B cell (primary cell): ENCODE measurements around the gene SLC7A5. TPM values are rescaled to one million over a fixed set of nuclear protein-coding genes. Genes with fewer than 3 reads are reported as not detected.

Source experiments
- ATAC-seq: fragments of 200-7000 bp; cut with Tn5 transposase; one replicate; pipeline ENCODE4 v1.10.0; 2021; ENCODE audit warnings: low read depth, mild to moderate bottlenecking, moderate number of reproducible peaks, moderate library complexity
- CTCF ChIA-PET: fragments of 350-600 bp; sonication (Branson Sonifier 250); formaldehyde crosslinking; loops from one replicate; lab custom pipeline; 2021; ENCODE audit warnings: antibody characterized with exemption, inconsistent platforms; lab: Charles Lee
- POLR2A ChIA-PET: fragments of 350-600 bp; sonication (Branson Sonifier 250); formaldehyde crosslinking; loops from one replicate; lab custom pipeline; 2021; ENCODE audit warnings: antibody characterized with exemption; lab: Charles Lee
- DNase-seq: peaks from one replicate; pipeline ENCODE4 v3.0.0; 2013
- H2AFZ ChIP-seq: 2 replicates; pipeline ENCODE4 v1.6.1; 2012; ENCODE audit warnings: mild to moderate bottlenecking, low read depth, low read length; ENCODE audit not compliant: insufficient read depth, poor library complexity, severe bottlenecking
- H3K27ac ChIP-seq, 2 donors: 1 replicate in 1 of 2; 2 replicates in 1 of 2; pipeline ENCODE4 v1.5.1; 2012 to 2013; ENCODE audit warnings: low read length in 2 of 2, mild to moderate bottlenecking in 2 of 2, moderate library complexity in 1 of 2
- H3K27me3 ChIP-seq, 4 experiments: fragments of 200-600 bp in 1 of 4; sonication (generic) in 1 of 4; replicated peaks in 1 of 4; 1 replicate in 2 of 4; 2 replicates in 2 of 4; pipeline versions ENCODE4 v1.6.1 to v1.7.0; 2013 to 2016; ENCODE audit warnings: low read length in 3 of 4, mild to moderate bottlenecking in 2 of 4, mixed read lengths in 1 of 4, moderate library complexity in 1 of 4; ENCODE audit not compliant: insufficient read depth in 4 of 4, control insufficient read depth in 3 of 4; ENCODE audit errors: control extremely low read depth in 1 of 4
- H3K36me3 ChIP-seq, 2 experiments: replicated peaks in 1 of 2; 1 replicate in 1 of 2; 2 replicates in 1 of 2; pipeline versions ENCODE4 v1.6.1 to v1.7.1; 2013; ENCODE audit warnings: low read length in 1 of 2; ENCODE audit not compliant: insufficient read depth in 2 of 2, control insufficient read depth in 1 of 2; ENCODE audit errors: control extremely low read depth in 1 of 2, extremely low read depth in 1 of 2
- H3K4me1 ChIP-seq, 2 donors: fragments of 200-600 bp in 1 of 2; sonication (generic) in 1 of 2; 1 replicate in 1 of 2; 2 replicates in 1 of 2; pipeline versions ENCODE4 v1.5.1 to v1.6.1; 2013 to 2017; ENCODE audit warnings: low read length in 2 of 2; ENCODE audit not compliant: control insufficient read depth in 2 of 2, insufficient read depth in 2 of 2
- H3K4me2 ChIP-seq: replicated peaks from 2 replicates; pipeline ENCODE3; 2012; ENCODE audit warnings: mild to moderate bottlenecking, low read depth, low read length; ENCODE audit not compliant: poor library complexity, severe bottlenecking
- H3K4me3 ChIP-seq, 5 experiments: fragments of 200-600 bp in 1 of 5; sonication (generic) in 1 of 5; 1 replicate in 3 of 5; 2 replicates in 2 of 5; pipeline versions ENCODE4 v1.5.1 to v1.7.0; 2011 to 2016; ENCODE audit warnings: low read length in 4 of 5, mild to moderate bottlenecking in 4 of 5, low read depth in 2 of 5, control low read depth in 1 of 5, moderate library complexity in 1 of 5; ENCODE audit not compliant: insufficient read depth in 1 of 5; ENCODE audit errors: control extremely low read depth in 1 of 5, extremely low read depth in 1 of 5
- H3K79me2 ChIP-seq: fragments of 200-600 bp; sonication (generic); one replicate; pipeline ENCODE4 v1.6.0; 2016; ENCODE audit warnings: low read length; ENCODE audit not compliant: control insufficient read depth, insufficient read depth
- H3K9ac ChIP-seq: fragments of 200-600 bp; sonication (generic); 2 replicates; pipeline ENCODE4 v1.6.1; 2017; ENCODE audit warnings: mild to moderate bottlenecking, low read length, moderate library complexity
- H3K9me3 ChIP-seq, 3 donors: one replicate each; pipeline versions ENCODE4 v1.6.1 to v1.7.1; 2013; ENCODE audit warnings: low read length in 2 of 3; ENCODE audit not compliant: control insufficient read depth in 2 of 3, insufficient read depth in 1 of 3; ENCODE audit errors: control extremely low read depth in 1 of 3
- H4K20me1 ChIP-seq: 2 replicates; pipeline ENCODE4 v1.6.0; 2012; ENCODE audit warnings: mild to moderate bottlenecking, low read length; ENCODE audit not compliant: insufficient read depth, control insufficient read depth, poor library complexity, severe bottlenecking
- H3K27ac Mint-ChIP-seq: one replicate; pipeline ENCODE4 v1.8.0; 2021; ENCODE audit warnings: mixed read lengths
- H3K27me3 Mint-ChIP-seq: one replicate; pipeline ENCODE4 v1.8.0; 2021; ENCODE audit warnings: mixed read lengths
- H3K4me1 Mint-ChIP-seq: one replicate; pipeline ENCODE4 v1.8.0; 2021; ENCODE audit warnings: mixed read lengths
- H3K4me3 Mint-ChIP-seq: one replicate; pipeline ENCODE4 v1.8.0; 2021; ENCODE audit warnings: mixed read lengths
- H3K9me3 Mint-ChIP-seq: one replicate; pipeline ENCODE4 v1.8.0; 2022; ENCODE audit warnings: mixed read lengths; ENCODE audit not compliant: insufficient read depth
- EZH2 ChIP-seq: IDR thresholded peaks from 2 replicates; pipeline ENCODE4 v1.6.1; 2012; ENCODE audit warnings: borderline replicate concordance, low read depth, mild to moderate bottlenecking, moderate library complexity, low read length; ENCODE audit not compliant: insufficient read depth, poor library complexity, severe bottlenecking
- WGBS: methylation state at CpG from one replicate; pipeline ENCODE4 v1.1.5; 2013; ENCODE audit warnings: missing lambda C conversion rate; ENCODE audit not compliant: insufficient coverage; 5-methylcytosine and 5-hydroxymethylcytosine counted together
- intact Hi-C: fragments of 100-400 bp; cut with micrococcal nuclease; formaldehyde crosslinking; loops from one replicate; pipeline ENCODE4 v1.10.0; 2022
- polyA plus RNA-seq: library from polyadenylated mRNA; depleted of rRNA; stranded (reverse); fragments of >200 nt; gene quantifications from 2 replicates; pipeline ENCODE4 v1.2.3, GENCODE V29; 2012
- total RNA-seq, 2 donors: library from RNA; stranded (reverse); fragments of 120-200 nt in 1 of 2; gene quantifications; 1 replicate in 1 of 2; 2 replicates in 1 of 2; pipeline versions ENCODE4 v1.2.3 to v1.2.4, GENCODE V29; 2013 to 2022
- TF ChIP-seq, protein P1 (sequence below): fragments of 200-600 bp; IDR thresholded peaks from one replicate; pipeline ENCODE4 v1.8.0; 2022; ENCODE audit warnings: antibody characterized with exemption, mild to moderate bottlenecking

SLC7A5 gene
- total and polyA plus RNA-seq, 2 donors (not counting 1 experiment from before 2014, with no cell fraction given): 2.5 to 20.9 TPM

DNA sequence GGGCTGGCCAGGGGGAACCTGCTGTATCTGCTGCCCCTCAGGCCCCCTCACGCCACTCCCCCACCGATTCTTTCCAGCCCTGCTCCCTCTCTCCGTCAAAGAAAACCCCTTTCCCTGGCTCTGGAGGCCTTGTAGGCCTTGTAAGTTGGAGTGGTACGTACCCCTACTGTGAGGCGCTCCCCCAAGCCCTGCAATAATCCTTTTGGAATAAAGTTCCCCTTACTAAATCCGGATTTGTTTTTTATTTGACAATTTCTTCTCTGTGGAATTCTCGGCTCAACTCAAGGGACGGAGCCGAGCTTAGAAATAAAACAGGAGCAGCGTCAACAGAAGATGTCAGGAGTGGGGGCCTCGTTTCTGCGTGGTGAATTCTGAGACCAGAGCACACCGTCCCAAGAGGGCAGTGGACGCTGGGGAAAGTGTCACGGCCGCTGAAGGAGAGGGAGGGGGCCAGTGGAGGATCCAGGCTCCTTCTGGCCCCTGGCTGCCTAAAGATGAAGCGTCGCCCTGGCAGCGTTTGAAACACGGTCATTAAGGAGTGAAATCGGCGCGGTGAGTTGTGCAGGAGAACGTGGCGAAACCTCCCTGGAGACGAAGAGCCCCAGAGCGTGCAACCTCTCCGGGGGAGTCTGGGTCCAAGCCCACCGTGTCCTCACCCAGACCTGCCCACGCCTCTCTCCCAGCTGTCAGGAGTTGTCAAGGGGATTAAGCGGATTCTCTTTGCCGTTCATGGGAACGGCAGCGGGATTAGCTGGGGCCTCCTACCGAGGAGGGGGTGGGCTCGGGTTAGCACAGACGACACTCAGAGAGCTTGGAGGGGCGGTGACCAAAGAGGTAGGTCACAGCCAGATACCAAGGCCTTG is 47.0 kb downstream of the SLC7A5 start:
- no peak overlapping the region for H3K4me2 ChIP-seq
- Mint-ChIP-seq H3K4me3 (no peak overlapping the region), H3K4me1 (peaks cover 3% of the 10 kb centered on the region), H3K9me3 (no peaks in the 10 kb centered on the region), H3K27me3 (peaks cover 3% of the 10 kb centered on the region), H3K27ac (no peak overlapping the region)
- 87% methylated on average over 31 of the region's 38 CpGs for WGBS
- peaks cover 2 to 5% of the 10 kb centered on the region in 2 donors for H3K4me1 ChIP-seq
- peaks cover 0 to 17% (median 9%) of the 10 kb centered on the region in 3 donors for H3K9me3 ChIP-seq
- no peaks in the 10 kb centered on the region for H3K36me3 ChIP-seq
- H3K9ac ChIP-seq: no peak overlapping the region
- no peak for DNase-seq
- TF ChIP-seq, protein P1, sequence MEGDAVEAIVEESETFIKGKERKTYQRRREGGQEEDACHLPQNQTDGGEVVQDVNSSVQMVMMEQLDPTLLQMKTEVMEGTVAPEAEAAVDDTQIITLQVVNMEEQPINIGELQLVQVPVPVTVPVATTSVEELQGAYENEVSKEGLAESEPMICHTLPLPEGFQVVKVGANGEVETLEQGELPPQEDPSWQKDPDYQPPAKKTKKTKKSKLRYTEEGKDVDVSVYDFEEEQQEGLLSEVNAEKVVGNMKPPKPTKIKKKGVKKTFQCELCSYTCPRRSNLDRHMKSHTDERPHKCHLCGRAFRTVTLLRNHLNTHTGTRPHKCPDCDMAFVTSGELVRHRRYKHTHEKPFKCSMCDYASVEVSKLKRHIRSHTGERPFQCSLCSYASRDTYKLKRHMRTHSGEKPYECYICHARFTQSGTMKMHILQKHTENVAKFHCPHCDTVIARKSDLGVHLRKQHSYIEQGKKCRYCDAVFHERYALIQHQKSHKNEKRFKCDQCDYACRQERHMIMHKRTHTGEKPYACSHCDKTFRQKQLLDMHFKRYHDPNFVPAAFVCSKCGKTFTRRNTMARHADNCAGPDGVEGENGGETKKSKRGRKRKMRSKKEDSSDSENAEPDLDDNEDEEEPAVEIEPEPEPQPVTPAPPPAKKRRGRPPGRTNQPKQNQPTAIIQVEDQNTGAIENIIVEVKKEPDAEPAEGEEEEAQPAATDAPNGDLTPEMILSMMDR: no peak
- no peak for TF ChIP-seq EZH2
- ChIA-PET CTCF (interaction anchor here (0.8 to 1.6 kb wide), 3 partner anchors 28 to 43 kb away, joined by 3 to 5 read pairs (median 3); no protein-coding TSS in a partner anchor), POLR2A (no interaction called here)
- no peak overlapping the region for H3K4me3 ChIP-seq
- no peak overlapping the region for H3K27ac ChIP-seq
- H3K79me2 ChIP-seq: no peaks in the 10 kb centered on the region
- no peak for ATAC-seq
- no peak overlapping the region for H2AFZ ChIP-seq
- intact Hi-C loops: no loop called here
- no peaks in the 10 kb centered on the region for H3K27me3 ChIP-seq
- no peaks in the 10 kb centered on the region for H4K20me1 ChIP-seq
